Measurements from ENCODE around the gene RITA1. TPM values are rescaled to one million over a fixed set of nuclear protein-coding genes. Genes with fewer than 3 reads are reported as not detected.

RITA1 gene
- total and polyA plus RNA-seq, 2 donors (not counting 3 experiments of a cell fraction or from before 2014, with no cell fraction given), result 20.7 to 21.3 TPM

GRCh38 chr12:113143959-113144358 is 41.6 kb upstream of the RITA1 start:
- intact Hi-C loops (cut with micrococcal nuclease), result no loop called here
- TF ChIP-seq FOS (IDR thresholded peaks at IDR 0.05; ENCODE audit: borderline replicate concordance, insufficient read depth, low read length), result no peak
- TF ChIP-seq CTCF (IDR thresholded peaks at IDR 0.05; ENCODE audit: extremely low read depth in 1 of 2, insufficient read depth in 1 of 2, low read depth in 1 of 2, low read length in 2 of 2), result no peak
- TF ChIP-seq POLR2A (IDR thresholded peaks at IDR 0.05; ENCODE audit: low read depth, low read length), result no peak
- TF ChIP-seq EZH2 (IDR thresholded peaks at IDR 0.05; ENCODE audit: borderline replicate concordance, low read depth, low read length, severe bottlenecking), result no peak
- TF ChIP-seq POLR2AphosphoS5 (IDR thresholded peaks at IDR 0.05; ENCODE audit: insufficient read depth, low read depth, low read length), result no peak
- no peak for TF ChIP-seq JUN (IDR thresholded peaks at IDR 0.05; ENCODE audit: borderline replicate concordance, insufficient read depth, insufficient read length, low read depth)
- TF ChIP-seq GATA2 (IDR thresholded peaks at IDR 0.05; ENCODE audit: insufficient read depth, insufficient read length, low read depth, low read length), result no peak
- TF ChIP-seq MYC (IDR thresholded peaks at IDR 0.05; ENCODE audit: low read depth, low read length), result no peak
- no peak for TF ChIP-seq MAX (IDR thresholded peaks at IDR 0.05; ENCODE audit: insufficient read depth, insufficient read length)
- dilution Hi-C loops (cut with MboI; ENCODE audit: extremely low pct_ligation_motif_present, low sequenced_read_pairs), result no loop called here
- no peak overlapping the region for H3K4me2 ChIP-seq (ENCODE audit: insufficient read depth, low read length)
- no peaks in the 10 kb centered on the region for H3K79me2 ChIP-seq (ENCODE audit: control insufficient read depth, insufficient read depth, low read length)
- DNase-seq (ENCODE audit: low read depth, low spot score) (no peak), FAIRE-seq (no peak)
- no peak overlapping the region for H3K9ac ChIP-seq (replicated peaks; ENCODE audit: extremely low read depth, insufficient read depth, low read length)
- no peak overlapping the region for H3K4me3 ChIP-seq (replicated peaks in 1 of 3; ENCODE audit: insufficient read depth in 1 of 3, low read depth in 1 of 3, low read length in 3 of 3)
- no peaks in the 10 kb centered on the region for H3K9me3 ChIP-seq (replicated peaks; ENCODE audit: control insufficient read depth, insufficient read depth, low read length)
- no peaks in the 10 kb centered on the region for H3K36me3 ChIP-seq (ENCODE audit: control insufficient read depth in 2 of 2, extremely low read depth in 1 of 2, insufficient read depth in 2 of 2, low read length in 2 of 2)
- peaks cover 0 to 2% of the 10 kb centered on the region in 2 experiments for H3K27me3 ChIP-seq (ENCODE audit: control insufficient read depth in 2 of 2, insufficient read depth in 2 of 2, low read length in 2 of 2)
- H3K27ac ChIP-seq (ENCODE audit: insufficient read depth, low read depth, low read length), result no peak overlapping the region
- BruUV-seq (replicated peaks), result no TSS peak
- H4K20me1 ChIP-seq (replicated peaks; ENCODE audit: control insufficient read depth, extremely low read depth, insufficient read depth, low read length), result no peaks in the 10 kb centered on the region
- H2AFZ ChIP-seq (ENCODE audit: low read depth, low read length), result no peak overlapping the region
- H3K9me1 ChIP-seq (replicated peaks; ENCODE audit: control insufficient read depth, extremely low read depth, insufficient read depth, low read length), result no peaks in the 10 kb centered on the region
- ChIA-PET POLR2A (no interaction called here), CTCF (no interaction called here)
- no peaks in the 10 kb centered on the region for H3K4me1 ChIP-seq (ENCODE audit: control insufficient read depth, extremely low read depth, insufficient read depth, low read length)
